ENCODE results near the gene MXD1. TPM values are rescaled to one million over a fixed set of nuclear protein-coding genes. Genes with fewer than 3 reads are reported as not detected.

The MXD1 gene
- total RNA-seq, 1 experiment from 2014 or later, result 1.5 TPM

DNA sequence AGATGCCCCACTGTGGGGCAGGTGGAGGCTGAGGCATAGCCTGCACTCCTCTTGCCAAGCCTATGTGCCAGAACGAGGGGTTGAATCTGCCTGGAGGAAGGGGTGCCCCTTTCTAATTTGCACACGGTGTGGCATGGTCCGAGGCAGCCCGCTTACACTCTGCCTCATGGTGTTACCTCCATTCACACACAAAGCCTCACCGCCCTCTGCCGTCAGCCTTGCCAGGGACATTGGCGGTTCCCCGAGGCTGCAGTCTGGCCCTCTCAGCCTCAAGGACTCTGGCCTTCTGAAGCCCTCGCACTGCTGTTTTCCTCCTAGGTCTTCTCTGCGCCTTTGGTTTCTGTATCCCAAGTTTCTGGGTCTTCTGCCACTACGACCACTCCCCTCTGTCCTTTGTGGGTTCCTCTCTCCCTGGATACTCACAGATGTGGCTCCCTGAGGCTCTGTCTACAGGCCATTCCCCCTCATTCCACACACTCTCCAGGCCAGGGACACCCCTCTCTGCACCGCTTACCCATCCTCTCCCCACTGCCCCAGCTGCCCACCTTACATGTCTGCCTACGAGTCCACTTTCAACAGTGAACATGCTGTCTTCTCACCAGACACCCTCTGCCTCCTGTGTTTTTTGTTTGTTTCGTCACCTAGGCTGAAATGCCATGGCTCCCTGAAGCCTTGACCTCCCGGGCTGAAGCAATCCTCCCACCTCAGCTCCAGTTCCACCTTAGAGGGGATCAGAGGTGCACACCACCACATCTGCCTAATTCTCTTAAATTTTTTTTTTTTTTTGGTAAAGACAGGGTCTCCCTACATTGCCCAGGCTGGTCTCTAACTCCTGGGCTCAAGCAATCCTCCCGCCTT lies 54.4 kb downstream of the MXD1 start:
- no peak for DNase-seq (ENCODE audit: low spot score)
- Mint-ChIP-seq H3K4me3 (no peak overlapping the region), H3K27me3 (ENCODE audit: low read depth) (no peaks in the 10 kb centered on the region; the same call in none of the 2 replicates), H3K9me3 (no peaks in the 10 kb centered on the region), H3K36me3 (no peaks in the 10 kb centered on the region), H3K27ac (no peak overlapping the region), H3K4me1 (peaks cover 2% of the 10 kb centered on the region; the same call in 1 of the 2 replicates)
- peak; percentile 58 for ATAC-seq
- POLR2A ChIA-PET, result no interaction called here
- TF ChIP-seq, protein P1, sequence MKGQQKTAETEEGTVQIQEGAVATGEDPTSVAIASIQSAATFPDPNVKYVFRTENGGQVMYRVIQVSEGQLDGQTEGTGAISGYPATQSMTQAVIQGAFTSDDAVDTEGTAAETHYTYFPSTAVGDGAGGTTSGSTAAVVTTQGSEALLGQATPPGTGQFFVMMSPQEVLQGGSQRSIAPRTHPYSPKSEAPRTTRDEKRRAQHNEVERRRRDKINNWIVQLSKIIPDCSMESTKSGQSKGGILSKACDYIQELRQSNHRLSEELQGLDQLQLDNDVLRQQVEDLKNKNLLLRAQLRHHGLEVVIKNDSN (CRISPR knock-in tag; IDR thresholded peaks at IDR 0.05), result no peak
- TF ChIP-seq, protein P2, sequence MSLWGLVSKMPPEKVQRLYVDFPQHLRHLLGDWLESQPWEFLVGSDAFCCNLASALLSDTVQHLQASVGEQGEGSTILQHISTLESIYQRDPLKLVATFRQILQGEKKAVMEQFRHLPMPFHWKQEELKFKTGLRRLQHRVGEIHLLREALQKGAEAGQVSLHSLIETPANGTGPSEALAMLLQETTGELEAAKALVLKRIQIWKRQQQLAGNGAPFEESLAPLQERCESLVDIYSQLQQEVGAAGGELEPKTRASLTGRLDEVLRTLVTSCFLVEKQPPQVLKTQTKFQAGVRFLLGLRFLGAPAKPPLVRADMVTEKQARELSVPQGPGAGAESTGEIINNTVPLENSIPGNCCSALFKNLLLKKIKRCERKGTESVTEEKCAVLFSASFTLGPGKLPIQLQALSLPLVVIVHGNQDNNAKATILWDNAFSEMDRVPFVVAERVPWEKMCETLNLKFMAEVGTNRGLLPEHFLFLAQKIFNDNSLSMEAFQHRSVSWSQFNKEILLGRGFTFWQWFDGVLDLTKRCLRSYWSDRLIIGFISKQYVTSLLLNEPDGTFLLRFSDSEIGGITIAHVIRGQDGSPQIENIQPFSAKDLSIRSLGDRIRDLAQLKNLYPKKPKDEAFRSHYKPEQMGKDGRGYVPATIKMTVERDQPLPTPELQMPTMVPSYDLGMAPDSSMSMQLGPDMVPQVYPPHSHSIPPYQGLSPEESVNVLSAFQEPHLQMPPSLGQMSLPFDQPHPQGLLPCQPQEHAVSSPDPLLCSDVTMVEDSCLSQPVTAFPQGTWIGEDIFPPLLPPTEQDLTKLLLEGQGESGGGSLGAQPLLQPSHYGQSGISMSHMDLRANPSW (CRISPR knock-in tag; conservative IDR thresholded peaks at IDR 0.05; ENCODE audit: low read depth), result no peak
- TF ChIP-seq TCF7 (CRISPR knock-in tag; IDR thresholded peaks at IDR 0.05; ENCODE audit: low read depth) (no peak), MXD4 (CRISPR knock-in tag; IDR thresholded peaks at IDR 0.05; ENCODE audit: borderline replicate concordance) (no peak), NR1H2 (CRISPR knock-in tag; IDR thresholded peaks at IDR 0.05) (no peak), ZNF219 (CRISPR knock-in tag; IDR thresholded peaks at IDR 0.05; ENCODE audit: borderline replicate concordance) (no peak), RORB (CRISPR knock-in tag; IDR thresholded peaks at IDR 0.05) (no peak), ZNF263 (CRISPR knock-in tag; IDR thresholded peaks at IDR 0.05; ENCODE audit: low read depth) (no peak), SMAD4 (CRISPR knock-in tag; IDR thresholded peaks at IDR 0.05) (no peak), HMGA2 (CRISPR knock-in tag; IDR thresholded peaks at IDR 0.05) (no peak), ESRRA (CRISPR knock-in tag; IDR thresholded peaks at IDR 0.05; ENCODE audit: borderline replicate concordance) (no peak), TEAD1 (CRISPR knock-in tag; IDR thresholded peaks at IDR 0.05) (no peak)
- TF ChIP-seq, protein P3, sequence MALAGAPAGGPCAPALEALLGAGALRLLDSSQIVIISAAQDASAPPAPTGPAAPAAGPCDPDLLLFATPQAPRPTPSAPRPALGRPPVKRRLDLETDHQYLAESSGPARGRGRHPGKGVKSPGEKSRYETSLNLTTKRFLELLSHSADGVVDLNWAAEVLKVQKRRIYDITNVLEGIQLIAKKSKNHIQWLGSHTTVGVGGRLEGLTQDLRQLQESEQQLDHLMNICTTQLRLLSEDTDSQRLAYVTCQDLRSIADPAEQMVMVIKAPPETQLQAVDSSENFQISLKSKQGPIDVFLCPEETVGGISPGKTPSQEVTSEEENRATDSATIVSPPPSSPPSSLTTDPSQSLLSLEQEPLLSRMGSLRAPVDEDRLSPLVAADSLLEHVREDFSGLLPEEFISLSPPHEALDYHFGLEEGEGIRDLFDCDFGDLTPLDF (CRISPR knock-in tag; IDR thresholded peaks at IDR 0.05), result no peak
- TF ChIP-seq, protein P4, sequence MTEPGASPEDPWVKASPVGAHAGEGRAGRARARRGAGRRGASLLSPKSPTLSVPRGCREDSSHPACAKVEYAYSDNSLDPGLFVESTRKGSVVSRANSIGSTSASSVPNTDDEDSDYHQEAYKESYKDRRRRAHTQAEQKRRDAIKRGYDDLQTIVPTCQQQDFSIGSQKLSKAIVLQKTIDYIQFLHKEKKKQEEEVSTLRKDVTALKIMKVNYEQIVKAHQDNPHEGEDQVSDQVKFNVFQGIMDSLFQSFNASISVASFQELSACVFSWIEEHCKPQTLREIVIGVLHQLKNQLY (CRISPR knock-in tag; IDR thresholded peaks at IDR 0.05), result no peak
- TF ChIP-seq, protein P5, sequence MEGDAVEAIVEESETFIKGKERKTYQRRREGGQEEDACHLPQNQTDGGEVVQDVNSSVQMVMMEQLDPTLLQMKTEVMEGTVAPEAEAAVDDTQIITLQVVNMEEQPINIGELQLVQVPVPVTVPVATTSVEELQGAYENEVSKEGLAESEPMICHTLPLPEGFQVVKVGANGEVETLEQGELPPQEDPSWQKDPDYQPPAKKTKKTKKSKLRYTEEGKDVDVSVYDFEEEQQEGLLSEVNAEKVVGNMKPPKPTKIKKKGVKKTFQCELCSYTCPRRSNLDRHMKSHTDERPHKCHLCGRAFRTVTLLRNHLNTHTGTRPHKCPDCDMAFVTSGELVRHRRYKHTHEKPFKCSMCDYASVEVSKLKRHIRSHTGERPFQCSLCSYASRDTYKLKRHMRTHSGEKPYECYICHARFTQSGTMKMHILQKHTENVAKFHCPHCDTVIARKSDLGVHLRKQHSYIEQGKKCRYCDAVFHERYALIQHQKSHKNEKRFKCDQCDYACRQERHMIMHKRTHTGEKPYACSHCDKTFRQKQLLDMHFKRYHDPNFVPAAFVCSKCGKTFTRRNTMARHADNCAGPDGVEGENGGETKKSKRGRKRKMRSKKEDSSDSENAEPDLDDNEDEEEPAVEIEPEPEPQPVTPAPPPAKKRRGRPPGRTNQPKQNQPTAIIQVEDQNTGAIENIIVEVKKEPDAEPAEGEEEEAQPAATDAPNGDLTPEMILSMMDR (IDR thresholded peaks at IDR 0.05), result no peak
- TF ChIP-seq, protein P6, sequence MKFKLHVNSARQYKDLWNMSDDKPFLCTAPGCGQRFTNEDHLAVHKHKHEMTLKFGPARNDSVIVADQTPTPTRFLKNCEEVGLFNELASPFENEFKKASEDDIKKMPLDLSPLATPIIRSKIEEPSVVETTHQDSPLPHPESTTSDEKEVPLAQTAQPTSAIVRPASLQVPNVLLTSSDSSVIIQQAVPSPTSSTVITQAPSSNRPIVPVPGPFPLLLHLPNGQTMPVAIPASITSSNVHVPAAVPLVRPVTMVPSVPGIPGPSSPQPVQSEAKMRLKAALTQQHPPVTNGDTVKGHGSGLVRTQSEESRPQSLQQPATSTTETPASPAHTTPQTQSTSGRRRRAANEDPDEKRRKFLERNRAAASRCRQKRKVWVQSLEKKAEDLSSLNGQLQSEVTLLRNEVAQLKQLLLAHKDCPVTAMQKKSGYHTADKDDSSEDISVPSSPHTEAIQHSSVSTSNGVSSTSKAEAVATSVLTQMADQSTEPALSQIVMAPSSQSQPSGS (CRISPR knock-in tag; IDR thresholded peaks at IDR 0.05; ENCODE audit: borderline replicate concordance, low read depth), result no peak
- TF ChIP-seq, protein P7, sequence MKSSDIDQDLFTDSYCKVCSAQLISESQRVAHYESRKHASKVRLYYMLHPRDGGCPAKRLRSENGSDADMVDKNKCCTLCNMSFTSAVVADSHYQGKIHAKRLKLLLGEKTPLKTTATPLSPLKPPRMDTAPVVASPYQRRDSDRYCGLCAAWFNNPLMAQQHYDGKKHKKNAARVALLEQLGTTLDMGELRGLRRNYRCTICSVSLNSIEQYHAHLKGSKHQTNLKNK (CRISPR knock-in tag; IDR thresholded peaks at IDR 0.05), result no peak
- TF ChIP-seq, protein P8, sequence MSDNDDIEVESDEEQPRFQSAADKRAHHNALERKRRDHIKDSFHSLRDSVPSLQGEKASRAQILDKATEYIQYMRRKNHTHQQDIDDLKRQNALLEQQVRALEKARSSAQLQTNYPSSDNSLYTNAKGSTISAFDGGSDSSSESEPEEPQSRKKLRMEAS (CRISPR knock-in tag; IDR thresholded peaks at IDR 0.05), result no peak
- CTCF ChIA-PET, result no interaction called here

Data from WTC11 (cell line).